ENCODE data around the gene ADARB2. TPM values are rescaled to one million over a fixed set of nuclear protein-coding genes. Genes with fewer than 3 reads are reported as not detected.

ADARB2 gene
- total RNA-seq, 1 experiment from 2014 or later: not detected

DNA sequence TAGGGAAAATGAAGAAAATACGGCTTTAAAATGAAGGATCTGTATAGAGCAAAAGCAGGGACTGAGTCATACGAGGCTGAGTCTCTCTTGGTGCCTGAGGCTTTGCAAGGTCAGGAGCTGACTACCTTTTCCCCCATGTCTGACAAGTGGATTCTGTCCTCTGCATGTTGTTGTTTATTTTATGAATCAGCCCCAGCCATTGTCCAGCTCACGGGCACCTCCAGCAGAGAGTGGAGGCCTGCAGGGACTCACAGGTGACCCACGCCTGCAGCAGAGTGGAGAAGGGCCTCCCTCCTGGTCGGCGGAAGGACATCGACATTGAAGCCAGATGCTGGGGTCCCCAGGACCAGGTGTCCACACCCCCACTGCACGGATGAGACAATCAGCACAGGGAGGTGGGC lies 447.3 kb downstream of the ADARB2 start:
- Mint-ChIP-seq H3K4me3 (ENCODE audit: low read depth, unreplicated experiment) (no peak overlapping the region), H3K4me1 (ENCODE audit: low read depth, unreplicated experiment) (peaks cover 8% of the 10 kb centered on the region), H3K9me3 (ENCODE audit: low read depth, unreplicated experiment) (no peaks in the 10 kb centered on the region), H3K36me3 (ENCODE audit: insufficient read depth, unreplicated experiment) (no peaks in the 10 kb centered on the region), H3K27me3 (ENCODE audit: unreplicated experiment) (peaks cover 88% of the 10 kb centered on the region), H3K27ac (ENCODE audit: unreplicated experiment) (no peak overlapping the region)
- CTCF ChIA-PET: no interaction called here
- no peak for DNase-seq
- intact Hi-C loops (cut with micrococcal nuclease; ENCODE audit: unreplicated experiment): no loop called here
- no TSS peak for BruUV-seq (replicated peaks)
- TF ChIP-seq, protein P1, sequence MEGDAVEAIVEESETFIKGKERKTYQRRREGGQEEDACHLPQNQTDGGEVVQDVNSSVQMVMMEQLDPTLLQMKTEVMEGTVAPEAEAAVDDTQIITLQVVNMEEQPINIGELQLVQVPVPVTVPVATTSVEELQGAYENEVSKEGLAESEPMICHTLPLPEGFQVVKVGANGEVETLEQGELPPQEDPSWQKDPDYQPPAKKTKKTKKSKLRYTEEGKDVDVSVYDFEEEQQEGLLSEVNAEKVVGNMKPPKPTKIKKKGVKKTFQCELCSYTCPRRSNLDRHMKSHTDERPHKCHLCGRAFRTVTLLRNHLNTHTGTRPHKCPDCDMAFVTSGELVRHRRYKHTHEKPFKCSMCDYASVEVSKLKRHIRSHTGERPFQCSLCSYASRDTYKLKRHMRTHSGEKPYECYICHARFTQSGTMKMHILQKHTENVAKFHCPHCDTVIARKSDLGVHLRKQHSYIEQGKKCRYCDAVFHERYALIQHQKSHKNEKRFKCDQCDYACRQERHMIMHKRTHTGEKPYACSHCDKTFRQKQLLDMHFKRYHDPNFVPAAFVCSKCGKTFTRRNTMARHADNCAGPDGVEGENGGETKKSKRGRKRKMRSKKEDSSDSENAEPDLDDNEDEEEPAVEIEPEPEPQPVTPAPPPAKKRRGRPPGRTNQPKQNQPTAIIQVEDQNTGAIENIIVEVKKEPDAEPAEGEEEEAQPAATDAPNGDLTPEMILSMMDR (IDR thresholded peaks at IDR 0.05; ENCODE audit: unreplicated experiment): no peak

DNA sequence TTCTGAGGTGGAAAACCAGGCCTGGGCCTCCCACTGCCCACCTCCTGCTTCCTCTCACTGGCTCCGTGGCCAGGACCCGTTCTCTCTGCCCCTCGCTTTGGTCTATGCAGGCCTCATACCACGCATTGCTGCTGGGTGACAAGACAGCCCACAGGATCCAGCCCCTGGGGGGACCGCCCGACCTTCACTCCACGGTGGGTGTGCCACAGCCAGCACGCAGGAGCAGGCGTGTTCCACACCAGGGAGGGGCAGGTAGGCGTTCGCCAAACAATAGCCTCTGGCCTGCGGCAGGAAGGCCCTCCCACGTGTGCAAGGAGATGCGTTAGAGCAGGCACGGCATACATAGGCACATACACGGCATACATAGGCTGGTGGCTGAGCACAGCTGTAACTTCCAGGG lies 447.7 kb downstream of the ADARB2 start:
- H3K36me3 Mint-ChIP-seq (ENCODE audit: insufficient read depth, unreplicated experiment): no peaks in the 10 kb centered on the region
- no peak overlapping the region for H3K4me3 Mint-ChIP-seq (ENCODE audit: low read depth, unreplicated experiment)
- CTCF ChIA-PET: no interaction called here
- intact Hi-C loops (cut with micrococcal nuclease; ENCODE audit: unreplicated experiment): no loop called here
- no TSS peak for BruUV-seq (replicated peaks)
- peaks cover 8% of the 10 kb centered on the region for H3K4me1 Mint-ChIP-seq (ENCODE audit: low read depth, unreplicated experiment)
- no peaks in the 10 kb centered on the region for H3K9me3 Mint-ChIP-seq (ENCODE audit: low read depth, unreplicated experiment)
- peaks cover 86% of the 10 kb centered on the region for H3K27me3 Mint-ChIP-seq (ENCODE audit: unreplicated experiment)
- DNase-seq: no peak
- TF ChIP-seq, protein P1 (IDR thresholded peaks at IDR 0.05; ENCODE audit: unreplicated experiment): no peak
- H3K27ac Mint-ChIP-seq (ENCODE audit: unreplicated experiment): no peak overlapping the region

DNA sequence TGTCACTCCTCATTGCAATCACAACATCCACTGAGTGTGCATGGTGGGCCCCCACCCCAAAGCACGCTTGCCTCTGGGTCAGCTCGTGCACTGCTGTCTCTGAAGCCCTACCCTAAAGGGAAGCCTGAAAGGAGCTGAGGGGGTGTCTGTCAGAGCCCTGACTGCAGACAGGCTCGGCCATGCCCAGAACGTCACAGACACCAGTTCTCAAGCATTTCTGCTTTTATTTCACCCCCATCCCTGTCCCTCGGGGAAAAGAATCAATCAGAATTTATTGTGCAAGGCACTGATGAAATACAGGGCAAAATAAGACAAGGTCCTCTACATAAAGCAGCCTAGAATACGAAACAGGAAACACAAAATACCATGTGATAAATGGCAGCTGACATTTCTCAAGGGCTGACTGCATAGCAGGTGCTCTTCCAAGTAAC lies 449.3 kb downstream of the ADARB2 start:
- TF ChIP-seq, protein P1 (IDR thresholded peaks at IDR 0.05; ENCODE audit: unreplicated experiment): no peak
- no TSS peak for BruUV-seq (replicated peaks)
- intact Hi-C loops (cut with micrococcal nuclease; ENCODE audit: unreplicated experiment): no loop called here
- Mint-ChIP-seq H3K27ac (ENCODE audit: unreplicated experiment) (no peak overlapping the region), H3K9me3 (ENCODE audit: low read depth, unreplicated experiment) (no peaks in the 10 kb centered on the region), H3K36me3 (ENCODE audit: insufficient read depth, unreplicated experiment) (no peaks in the 10 kb centered on the region), H3K4me3 (ENCODE audit: low read depth, unreplicated experiment) (no peak overlapping the region), H3K27me3 (ENCODE audit: unreplicated experiment) (peaks cover 86% of the 10 kb centered on the region), H3K4me1 (ENCODE audit: low read depth, unreplicated experiment) (peaks cover 8% of the 10 kb centered on the region)
- no peak for DNase-seq
- CTCF ChIA-PET: no interaction called here

DNA sequence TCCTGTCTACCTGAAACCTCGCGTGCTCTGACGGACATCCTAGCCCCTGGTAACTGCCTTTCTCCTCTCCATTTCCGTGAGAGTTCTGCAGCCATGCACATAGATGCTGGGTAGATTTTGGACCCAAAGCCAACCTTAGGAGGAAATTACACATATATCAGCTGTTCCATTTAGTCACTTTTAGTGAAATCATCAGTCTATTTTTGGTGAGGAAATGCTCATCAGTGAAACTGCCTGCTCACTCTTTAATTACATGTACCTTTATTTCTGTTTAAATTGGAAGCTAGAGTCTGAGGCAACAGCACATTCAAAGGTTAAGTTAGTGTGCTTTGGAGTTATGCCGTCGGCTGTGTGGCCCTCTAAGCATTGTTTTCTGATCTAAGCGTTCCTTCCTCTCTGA lies 449.8 kb downstream of the ADARB2 start:
- TF ChIP-seq, protein P1 (IDR thresholded peaks at IDR 0.05; ENCODE audit: unreplicated experiment): no peak
- no peaks in the 10 kb centered on the region for H3K9me3 Mint-ChIP-seq (ENCODE audit: low read depth, unreplicated experiment)
- CTCF ChIA-PET: no interaction called here
- no peak overlapping the region for H3K27ac Mint-ChIP-seq (ENCODE audit: unreplicated experiment)
- H3K36me3 Mint-ChIP-seq (ENCODE audit: insufficient read depth, unreplicated experiment): no peaks in the 10 kb centered on the region
- DNase-seq: no peak
- no peak overlapping the region for H3K4me3 Mint-ChIP-seq (ENCODE audit: low read depth, unreplicated experiment)
- BruUV-seq (replicated peaks): no TSS peak
- intact Hi-C loops (cut with micrococcal nuclease; ENCODE audit: unreplicated experiment): no loop called here
- peaks cover 8% of the 10 kb centered on the region for H3K4me1 Mint-ChIP-seq (ENCODE audit: low read depth, unreplicated experiment)
- H3K27me3 Mint-ChIP-seq (ENCODE audit: unreplicated experiment): peaks cover 86% of the 10 kb centered on the region

Data from Calu3 (cell line).